ENCODE results near the gene OR12D2. TPM values are rescaled to one million over a fixed set of nuclear protein-coding genes. Genes with fewer than 3 reads are reported as not detected.

OR12D2 gene
- total and polyA plus RNA-seq, 2 of the 13 experiments (the other 11 are each of a cell fraction or from before 2014, with no cell fraction given) = 0.26 TPM; not detected in 1

DNA sequence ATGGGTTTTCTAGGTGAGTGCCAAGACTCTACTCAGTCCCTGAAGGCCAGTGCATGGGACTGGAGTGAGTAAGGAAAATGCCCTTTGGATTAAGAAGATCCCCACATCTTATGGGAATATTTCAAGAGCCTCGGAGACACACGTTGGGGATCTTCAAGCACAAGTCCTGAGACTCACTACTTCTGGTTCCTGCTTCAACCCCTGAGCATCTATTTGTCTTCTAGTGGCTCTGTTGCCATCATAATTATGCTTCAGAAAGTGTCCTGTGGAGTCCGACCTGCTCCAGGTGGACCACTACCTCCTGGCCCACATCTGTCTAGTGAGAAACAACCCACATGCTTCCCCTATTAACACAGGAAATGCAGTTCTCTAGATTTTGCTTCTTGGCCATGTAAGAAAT is 26.7 kb upstream of the OR12D2 start, which contains the start of gene OR5V1:
OR5V1 (minus strand) TSS at position 101 of the 400 bp plus-strand sequence. CDS start 12,670 bp downstream, outside the sequence.
- Histone ChIP-seq H4K20me1 (ENCODE audit: insufficient read depth, low read length) (no peaks in the 10 kb centered on the region), H3K27me3 (ENCODE audit: control insufficient read depth in 1 of 2, insufficient read depth in 2 of 2, low read length in 2 of 2) (no peaks in the 10 kb centered on the region), H2AFZ (ENCODE audit: low read length) (no peak within 1 kb of the TSS), H3K9me3 (ENCODE audit: low read length) (no peaks in the 10 kb centered on the region), H3K4me1 (ENCODE audit: insufficient read depth, low read length) (no peaks in the 10 kb centered on the region), H3K36me3 (replicated peaks in 1 of 2; ENCODE audit: control insufficient read depth in 1 of 2, insufficient read depth in 2 of 2, low read length in 2 of 2) (no peaks in the 10 kb centered on the region), H3K4me3 (replicated peaks in 1 of 3; ENCODE audit: insufficient read depth in 1 of 3, low read depth in 2 of 3, low read length in 3 of 3) (no peak within 1 kb of the TSS), H3K27ac (ENCODE audit: extremely low read length, insufficient read depth, low read length) (no peak within 1 kb of the TSS), H3K9ac (ENCODE audit: insufficient read depth, low read depth, low read length) (no peak within 1 kb of the TSS), H3K79me2 (ENCODE audit: insufficient read depth, low read length) (no peaks in the 10 kb centered on the region), H3K4me2 (ENCODE audit: low read depth, low read length) (no peak within 1 kb of the TSS)
- ATAC-seq (no peak), FAIRE-seq (no peak), DNase-seq (ENCODE audit: low spot score) (no peak)
- POLR2A ChIA-PET = no interaction called here
- WGBS (ENCODE audit: low lambda C conversion rate) = 3% methylated on average over 3 of the region's 3 CpGs
- CTCF ChIA-PET (ENCODE audit: low intra/inter-chr PET ratio, low total read pairs) = no interaction called here
- intact Hi-C loops (cut with micrococcal nuclease; ENCODE audit: unreplicated experiment) = no loop called here
- in situ Hi-C loops (cut with HindIII; ENCODE audit: extremely low pct_ligation_motif_present, low pct_unique_long_range_greater_than_20kb) = no loop called here
- no TSS peak for BruUV-seq (replicated peaks)
- no peak for TF ChIP-seq ZNF33B (CRISPR knock-in tag; IDR thresholded peaks at IDR 0.05)
- no peak for TF ChIP-seq MYC (CRISPR knock-in tag; IDR thresholded peaks at IDR 0.05; ENCODE audit: borderline replicate concordance)
- no peak for TF ChIP-seq HCFC1 (IDR thresholded peaks at IDR 0.05; ENCODE audit: low read depth, low read length)
- TF ChIP-seq KAT7 (CRISPR knock-in tag; IDR thresholded peaks at IDR 0.05; ENCODE audit: borderline replicate concordance) = no peak
- no peak for TF ChIP-seq MBD4 (IDR thresholded peaks at IDR 0.05; ENCODE audit: borderline replicate concordance, low read length)
- TF ChIP-seq TRIM22 (IDR thresholded peaks at IDR 0.05) = no peak
- TF ChIP-seq GABPB1 (CRISPR knock-in tag; IDR thresholded peaks at IDR 0.05) = no peak
- no peak for TF ChIP-seq TEF (CRISPR knock-in tag; IDR thresholded peaks at IDR 0.05)
- no peak for TF ChIP-seq AFF4 (CRISPR knock-in tag; IDR thresholded peaks at IDR 0.05)
- no peak for TF ChIP-seq RBFOX2 (IDR thresholded peaks at IDR 0.05; ENCODE audit: low read depth, low read length)
- TF ChIP-seq ATF2 (CRISPR knock-in tag; IDR thresholded peaks at IDR 0.05) = no peak
- TF ChIP-seq HNRNPK (IDR thresholded peaks at IDR 0.05; ENCODE audit: low read depth, low read length, poor library complexity, severe bottlenecking) = no peak
